HEK293 (cell line): Measurements from ENCODE around the gene FGD5.
A peak's percentile ranks its signal among the peaks of the same experiment; 100 is the strongest.

Experiments
- CTCF ChIA-PET: fragments of 350-600 bp; formaldehyde crosslinking; extraction: SDS; loops from one replicate; lab custom pipeline; 2021; ENCODE audit warnings: antibody characterized with exemption; lab: Yijun Ruan, JAX
- POLR2A ChIA-PET: fragments of 300-600 bp; formaldehyde crosslinking; extraction: SDS; loops from one replicate; lab custom pipeline; 2020; ENCODE audit warnings: antibody characterized with exemption, inconsistent platforms; lab: Yijun Ruan, JAX
- H3K27ac ChIP-seq: fragments of 200-500 bp; sonication (Bioruptor generic); 2 replicates; pipeline ENCODE4 v1.5.1; 2014; ENCODE audit warnings: low read depth, low read length, control low read depth, inconsistent platforms; ENCODE audit errors: extremely low read depth
- H3K36me3 ChIP-seq, 2 experiments: fragments of 200-500 bp in 1 of 2; sonication (Bioruptor generic) in 1 of 2; 1 replicate in 1 of 2; 2 replicates in 1 of 2; pipeline ENCODE4 v1.5.1; 2014 to 2017; ENCODE audit warnings: inconsistent platforms in 2 of 2, low read length in 2 of 2; ENCODE audit not compliant: control insufficient read depth in 2 of 2, insufficient read depth in 1 of 2
- H3K4me1 ChIP-seq: fragments of 200-500 bp; sonication (Bioruptor generic); 2 replicates; pipeline ENCODE4 v1.5.1; 2014; ENCODE audit warnings: mild to moderate bottlenecking, low read length, inconsistent platforms; ENCODE audit not compliant: control insufficient read depth, insufficient read depth
- H3K4me3 ChIP-seq: 2 replicates; pipeline ENCODE4 v1.5.1; 2011; ENCODE audit warnings: low read depth, mild to moderate bottlenecking, control low read depth, low read length, moderate library complexity
- H3K9me3 ChIP-seq: fragments of 200-500 bp; sonication (Bioruptor generic); 2 replicates; pipeline ENCODE4 v1.5.1; 2014; ENCODE audit warnings: low read depth, low read length, inconsistent platforms; ENCODE audit not compliant: control insufficient read depth, insufficient read depth
- IKZF3 ChIP-seq: fragments of 450-650 bp; IDR thresholded peaks from 2 replicates; pipeline ENCODE4 v1.5.0; 2018; ENCODE audit warnings: missing biosample characterization, mild to moderate bottlenecking, missing genetic modification characterization, moderate library complexity
- KLF1 ChIP-seq: fragments of 450-650 bp; formaldehyde crosslinking; IDR thresholded peaks from 2 replicates; pipeline ENCODE4 v1.5.1; 2016; ENCODE audit warnings: missing biosample characterization, missing genetic modification characterization
- ZBTB1 ChIP-seq: fragments of 450-650 bp; formaldehyde crosslinking; IDR thresholded peaks from 2 replicates; pipeline ENCODE4 v1.5.1; 2016; ENCODE audit warnings: missing biosample characterization, missing genetic modification characterization
- ZBTB17 ChIP-seq: fragments of 450-650 bp; formaldehyde crosslinking; IDR thresholded peaks from 2 replicates; pipeline ENCODE4 v1.5.1; 2016; ENCODE audit warnings: missing biosample characterization, missing genetic modification characterization
- ZIC2 ChIP-seq: fragments of 450-650 bp; formaldehyde crosslinking; IDR thresholded peaks from 2 replicates; pipeline ENCODE4 v1.5.1; 2016; ENCODE audit warnings: missing biosample characterization, missing genetic modification characterization
- ZNF221 ChIP-seq: fragments of 450-650 bp; formaldehyde crosslinking; IDR thresholded peaks from 2 replicates; pipeline ENCODE4 v1.5.1; 2017; ENCODE audit warnings: missing biosample characterization, missing genetic modification characterization, borderline replicate concordance
- ZNF24 ChIP-seq: fragments of 450-650 bp; formaldehyde crosslinking; IDR thresholded peaks from 2 replicates; pipeline ENCODE4 v1.5.1; 2016; ENCODE audit warnings: missing biosample characterization, missing genetic modification characterization
- ZNF341 ChIP-seq: fragments of 450-650 bp; formaldehyde crosslinking; IDR thresholded peaks from 2 replicates; pipeline ENCODE4; 2016; ENCODE audit warnings: low read depth, missing biosample characterization, missing genetic modification characterization
- ZNF404 ChIP-seq: fragments of 450-650 bp; formaldehyde crosslinking; IDR thresholded peaks from 2 replicates; pipeline ENCODE4 v1.5.1; 2017; ENCODE audit warnings: missing biosample characterization, missing genetic modification characterization
- ZNF621 ChIP-seq: fragments of 450-650 bp; formaldehyde crosslinking; IDR thresholded peaks from 2 replicates; pipeline ENCODE4 v1.5.1; 2017; ENCODE audit warnings: missing biosample characterization, missing genetic modification characterization
- ZNF660 ChIP-seq: fragments of 450-650 bp; IDR thresholded peaks from 2 replicates; pipeline ENCODE4 v1.5.1; 2018; ENCODE audit warnings: missing biosample characterization, mild to moderate bottlenecking, missing genetic modification characterization
- ZNF830 ChIP-seq: fragments of 450-650 bp; IDR thresholded peaks from 2 replicates; pipeline ENCODE4 v1.5.0; 2018; ENCODE audit warnings: missing biosample characterization, missing genetic modification characterization, low read depth, mild to moderate bottlenecking, moderate library complexity
- TF ChIP-seq, protein P1 (sequence below): fragments of 450-650 bp; formaldehyde crosslinking; IDR thresholded peaks from 2 replicates; pipeline ENCODE4 v1.5.1; 2016; ENCODE audit warnings: missing biosample characterization, missing genetic modification characterization
- TF ChIP-seq, protein P2 (sequence below): fragments of 450-650 bp; formaldehyde crosslinking; IDR thresholded peaks from 2 replicates; pipeline ENCODE4 v1.5.1; 2017; ENCODE audit warnings: missing biosample characterization, mild to moderate bottlenecking, missing genetic modification characterization, moderate library complexity
- TF ChIP-seq, protein P3 (sequence below): fragments of 450-650 bp; formaldehyde crosslinking; IDR thresholded peaks from 2 replicates; pipeline ENCODE4 v1.5.1; 2016; ENCODE audit warnings: missing biosample characterization, missing genetic modification characterization

Gene FGD5

GRCh38 chr3:14793858-14794234, 24.9 kb upstream of the FGD5 start:
- Histone ChIP-seq H3K27ac (no peak overlapping the region), H3K9me3 (no peaks in the 10 kb centered on the region), H3K4me1 (no peaks in the 10 kb centered on the region), H3K36me3 (no peaks in the 10 kb centered on the region), H3K4me3 (no peak overlapping the region)
- ChIA-PET CTCF (interaction anchor here (4.1 to 6.4 kb wide), 2 partner anchors 12 to 128 kb away, joined by 28 to 91 read pairs; no protein-coding TSS in a partner anchor), POLR2A (interaction anchor here (0.5 kb wide), 1 partner anchor 135 kb away, joined by 4 read pairs; no protein-coding TSS in a partner anchor)
- TF ChIP-seq ZBTB1 = no peak
- TF ChIP-seq IKZF3 (tag by site-specific recombination) = no peak

DNA sequence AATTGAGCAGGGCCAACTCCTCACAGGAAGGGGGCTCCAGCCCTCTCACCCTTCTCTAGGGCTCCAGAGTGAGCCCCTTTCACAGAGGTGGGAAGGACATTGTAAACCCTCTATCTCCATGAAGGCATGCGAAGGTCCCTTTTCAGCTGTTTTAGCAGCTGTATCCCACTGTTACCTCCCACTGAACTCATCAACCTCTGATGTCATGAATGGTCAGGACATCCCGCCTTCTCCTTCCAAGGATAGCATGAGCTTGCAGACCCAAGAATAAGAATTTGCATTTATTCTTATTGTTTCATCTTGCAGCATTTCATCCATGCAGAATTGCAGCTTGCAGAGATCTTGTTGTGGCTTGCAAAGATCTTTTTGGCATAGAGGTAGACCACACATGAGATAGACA, 24.3 kb upstream of the FGD5 start:
- no peaks in the 10 kb centered on the region for H3K4me1 ChIP-seq
- no peak overlapping the region for H3K4me3 ChIP-seq
- no peaks in the 10 kb centered on the region for H3K36me3 ChIP-seq
- ChIA-PET CTCF (interaction anchor here (0.6 to 6.4 kb wide), 2 partner anchors 19 to 128 kb away, joined by 3 to 91 read pairs; no protein-coding TSS in a partner anchor), POLR2A (no interaction called here)
- H3K27ac ChIP-seq = no peak overlapping the region
- 0 out of 2 replicates have a peak, but pooled peaks have one; percentile 10 for TF ChIP-seq ZIC2 (tag by site-specific recombination)
- TF ChIP-seq ZNF404 = no peak
- TF ChIP-seq KLF1 (tag by site-specific recombination) = no peak
- no peak for TF ChIP-seq ZNF830 (tag by site-specific recombination)
- no peaks in the 10 kb centered on the region for H3K9me3 ChIP-seq

DNA sequence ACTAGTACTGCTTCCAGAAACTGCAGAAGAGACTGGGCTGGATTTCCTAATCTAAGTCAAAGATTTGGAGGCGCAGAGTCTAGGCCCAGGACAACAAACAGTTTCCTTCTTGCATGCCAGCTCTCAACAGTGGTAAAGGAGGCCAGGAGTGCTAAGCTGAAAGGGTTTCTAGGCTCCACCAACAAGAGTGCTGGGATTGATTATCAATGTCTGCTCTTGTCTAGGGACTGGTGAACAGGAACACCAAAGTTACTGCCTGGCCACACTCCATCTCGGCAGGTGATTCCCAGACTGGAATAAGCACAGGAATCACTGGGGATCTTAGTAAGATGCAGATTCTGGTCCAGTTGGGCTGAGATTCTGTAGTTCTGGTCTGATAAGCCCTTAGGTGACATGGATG, 22.8 kb upstream of the FGD5 start:
- ChIA-PET POLR2A (no interaction called here), CTCF (interaction anchor here (6.4 kb wide), 1 partner anchor 126 kb away, joined by 91 read pairs; no protein-coding TSS in a partner anchor)
- Histone ChIP-seq H3K27ac (no peak overlapping the region), H3K4me3 (no peak overlapping the region), H3K4me1 (no peaks in the 10 kb centered on the region), H3K36me3 (no peaks in the 10 kb centered on the region), H3K9me3 (no peaks in the 10 kb centered on the region)
- TF ChIP-seq, protein P1, sequence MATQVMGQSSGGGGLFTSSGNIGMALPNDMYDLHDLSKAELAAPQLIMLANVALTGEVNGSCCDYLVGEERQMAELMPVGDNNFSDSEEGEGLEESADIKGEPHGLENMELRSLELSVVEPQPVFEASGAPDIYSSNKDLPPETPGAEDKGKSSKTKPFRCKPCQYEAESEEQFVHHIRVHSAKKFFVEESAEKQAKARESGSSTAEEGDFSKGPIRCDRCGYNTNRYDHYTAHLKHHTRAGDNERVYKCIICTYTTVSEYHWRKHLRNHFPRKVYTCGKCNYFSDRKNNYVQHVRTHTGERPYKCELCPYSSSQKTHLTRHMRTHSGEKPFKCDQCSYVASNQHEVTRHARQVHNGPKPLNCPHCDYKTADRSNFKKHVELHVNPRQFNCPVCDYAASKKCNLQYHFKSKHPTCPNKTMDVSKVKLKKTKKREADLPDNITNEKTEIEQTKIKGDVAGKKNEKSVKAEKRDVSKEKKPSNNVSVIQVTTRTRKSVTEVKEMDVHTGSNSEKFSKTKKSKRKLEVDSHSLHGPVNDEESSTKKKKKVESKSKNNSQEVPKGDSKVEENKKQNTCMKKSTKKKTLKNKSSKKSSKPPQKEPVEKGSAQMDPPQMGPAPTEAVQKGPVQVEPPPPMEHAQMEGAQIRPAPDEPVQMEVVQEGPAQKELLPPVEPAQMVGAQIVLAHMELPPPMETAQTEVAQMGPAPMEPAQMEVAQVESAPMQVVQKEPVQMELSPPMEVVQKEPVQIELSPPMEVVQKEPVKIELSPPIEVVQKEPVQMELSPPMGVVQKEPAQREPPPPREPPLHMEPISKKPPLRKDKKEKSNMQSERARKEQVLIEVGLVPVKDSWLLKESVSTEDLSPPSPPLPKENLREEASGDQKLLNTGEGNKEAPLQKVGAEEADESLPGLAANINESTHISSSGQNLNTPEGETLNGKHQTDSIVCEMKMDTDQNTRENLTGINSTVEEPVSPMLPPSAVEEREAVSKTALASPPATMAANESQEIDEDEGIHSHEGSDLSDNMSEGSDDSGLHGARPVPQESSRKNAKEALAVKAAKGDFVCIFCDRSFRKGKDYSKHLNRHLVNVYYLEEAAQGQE = no peak
- TF ChIP-seq ZBTB17 = peak; percentile 92

DNA sequence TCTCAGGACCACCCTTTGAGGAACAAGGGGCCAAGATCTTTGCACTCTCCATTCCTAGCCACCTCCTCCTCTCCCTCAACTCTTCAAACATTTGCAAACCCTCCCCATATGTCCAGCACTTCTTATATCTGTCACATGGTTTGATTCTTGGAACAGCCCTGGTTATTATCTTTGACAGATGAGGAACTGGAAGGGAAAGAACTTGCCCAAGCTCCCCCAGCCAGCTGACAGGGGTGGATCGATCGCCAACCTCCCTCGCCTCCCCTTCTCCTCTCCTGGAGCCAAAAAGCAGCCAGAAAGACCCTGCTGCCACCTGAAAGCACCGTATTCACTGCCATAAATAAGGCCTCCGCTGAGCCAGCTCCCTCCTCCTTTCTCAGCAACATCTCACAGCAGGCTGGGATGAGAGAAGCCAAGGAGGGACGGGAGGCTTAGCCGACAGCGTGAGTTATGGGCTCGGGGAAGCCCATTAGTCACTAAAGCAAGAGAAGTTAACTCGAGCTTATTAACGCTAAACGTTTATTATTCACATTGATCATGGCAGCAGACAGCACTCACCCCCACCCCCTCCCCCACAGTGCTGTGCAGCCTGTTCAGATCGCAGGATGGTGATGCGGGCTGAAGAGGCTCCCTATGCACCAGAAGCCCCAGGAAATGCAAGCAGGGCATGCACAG, 22.2 kb upstream of the FGD5 start:
- TF ChIP-seq ZNF221 (tag by site-specific recombination) (no peak), ZNF24 (no peak), ZNF341 (peak; percentile 35; the same call in 1 of the 2 replicates), ZIC2 (tag by site-specific recombination) (peak; percentile 37; the same call in 1 of the 2 replicates), ZNF660 (tag by site-specific recombination) (no peak), ZNF621 (no peak), ZBTB17 (peak; percentile 29; the same call in 1 of the 2 replicates)
- TF ChIP-seq, protein P2, sequence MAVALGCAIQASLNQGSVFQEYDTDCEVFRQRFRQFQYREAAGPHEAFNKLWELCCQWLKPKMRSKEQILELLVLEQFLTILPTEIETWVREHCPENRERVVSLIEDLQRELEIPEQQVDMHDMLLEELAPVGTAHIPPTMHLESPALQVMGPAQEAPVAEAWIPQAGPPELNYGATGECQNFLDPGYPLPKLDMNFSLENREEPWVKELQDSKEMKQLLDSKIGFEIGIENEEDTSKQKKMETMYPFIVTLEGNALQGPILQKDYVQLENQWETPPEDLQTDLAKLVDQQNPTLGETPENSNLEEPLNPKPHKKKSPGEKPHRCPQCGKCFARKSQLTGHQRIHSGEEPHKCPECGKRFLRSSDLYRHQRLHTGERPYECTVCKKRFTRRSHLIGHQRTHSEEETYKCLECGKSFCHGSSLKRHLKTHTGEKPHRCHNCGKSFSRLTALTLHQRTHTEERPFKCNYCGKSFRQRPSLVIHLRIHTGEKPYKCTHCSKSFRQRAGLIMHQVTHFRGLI = no peak
- TF ChIP-seq, protein P3, sequence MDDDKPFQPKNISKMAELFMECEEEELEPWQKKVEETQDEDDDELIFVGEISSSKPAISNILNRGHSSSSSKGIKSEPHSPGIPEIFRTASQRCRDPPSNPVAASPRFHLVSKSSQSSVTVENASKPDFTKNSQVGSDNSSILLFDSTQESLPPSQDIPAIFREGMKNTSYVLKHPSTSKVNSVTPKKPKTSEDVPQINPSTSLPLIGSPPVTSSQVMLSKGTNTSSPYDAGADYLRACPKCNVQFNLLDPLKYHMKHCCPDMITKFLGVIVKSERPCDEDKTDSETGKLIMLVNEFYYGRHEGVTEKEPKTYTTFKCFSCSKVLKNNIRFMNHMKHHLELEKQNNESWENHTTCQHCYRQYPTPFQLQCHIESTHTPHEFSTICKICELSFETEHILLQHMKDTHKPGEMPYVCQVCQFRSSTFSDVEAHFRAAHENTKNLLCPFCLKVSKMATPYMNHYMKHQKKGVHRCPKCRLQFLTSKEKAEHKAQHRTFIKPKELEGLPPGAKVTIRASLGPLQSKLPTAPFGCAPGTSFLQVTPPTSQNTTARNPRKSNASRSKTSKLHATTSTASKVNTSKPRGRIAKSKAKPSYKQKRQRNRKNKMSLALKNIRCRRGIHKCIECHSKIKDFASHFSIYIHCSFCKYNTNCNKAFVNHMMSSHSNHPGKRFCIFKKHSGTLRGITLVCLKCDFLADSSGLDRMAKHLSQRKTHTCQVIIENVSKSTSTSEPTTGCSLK (tag by site-specific recombination) = no peak
- ChIA-PET POLR2A (no interaction called here), CTCF (interaction anchor here (0.7 kb wide), 1 partner anchor 125 kb away, joined by 3 read pairs; no protein-coding TSS in a partner anchor)
- H3K4me3 ChIP-seq = no peak overlapping the region
- no peaks in the 10 kb centered on the region for H3K4me1 ChIP-seq
- no peak overlapping the region for H3K27ac ChIP-seq
- no peaks in the 10 kb centered on the region for H3K9me3 ChIP-seq
- no peaks in the 10 kb centered on the region for H3K36me3 ChIP-seq
